ENCODE results near the gene PNPLA7. TPM values are rescaled to one million over a fixed set of nuclear protein-coding genes. Genes with fewer than 3 reads are reported as not detected.
"Not testable (repeated sequence)": the region's sequence is repeated elsewhere in the genome, so short reads cannot be mapped to it uniquely, and the experiment has no call there.

PNPLA7 gene
- total RNA-seq, 1 donor from 2014 or later, result 32.1 TPM

DNA sequence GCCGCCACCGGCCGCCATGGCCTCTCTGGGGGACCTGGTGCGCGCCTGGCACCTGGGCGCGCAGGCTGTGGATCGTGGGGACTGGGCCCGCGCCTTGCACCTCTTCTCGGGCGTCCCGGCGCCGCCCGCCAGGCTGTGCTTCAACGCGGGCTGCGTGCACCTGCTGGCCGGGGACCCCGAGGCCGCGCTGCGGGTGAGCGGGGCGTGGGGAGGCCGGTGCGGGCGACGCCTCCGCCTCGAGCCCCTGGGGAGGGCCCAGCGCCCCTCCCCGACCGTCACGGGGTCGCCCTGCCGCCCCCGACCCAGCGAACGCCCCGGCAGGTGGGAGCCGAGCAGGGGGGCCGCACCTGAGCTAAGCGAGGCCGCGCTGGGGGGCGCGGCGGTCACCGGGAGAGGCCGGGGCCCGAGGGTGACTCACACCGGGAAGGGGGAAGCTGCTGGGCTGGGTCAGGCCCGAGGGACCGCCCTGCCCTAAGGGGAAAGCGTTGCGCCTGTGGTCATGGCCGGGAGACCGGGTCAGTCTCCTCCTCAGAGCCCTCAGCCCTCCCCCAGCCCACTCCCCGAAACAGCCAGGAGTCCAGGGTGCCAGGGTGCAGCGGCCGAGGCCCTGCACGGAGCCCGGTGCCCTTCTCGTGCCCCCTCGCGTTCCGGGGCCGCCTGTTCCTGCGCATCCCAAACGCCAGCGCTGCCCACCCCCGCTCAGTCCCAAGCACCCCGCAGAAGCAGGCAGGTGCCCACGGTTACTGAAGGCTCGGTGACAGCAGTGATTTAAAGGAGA is 126.5 kb downstream of the PNPLA7 start:
- DNase-seq (ENCODE audit: low spot score), result no peak

DNA sequence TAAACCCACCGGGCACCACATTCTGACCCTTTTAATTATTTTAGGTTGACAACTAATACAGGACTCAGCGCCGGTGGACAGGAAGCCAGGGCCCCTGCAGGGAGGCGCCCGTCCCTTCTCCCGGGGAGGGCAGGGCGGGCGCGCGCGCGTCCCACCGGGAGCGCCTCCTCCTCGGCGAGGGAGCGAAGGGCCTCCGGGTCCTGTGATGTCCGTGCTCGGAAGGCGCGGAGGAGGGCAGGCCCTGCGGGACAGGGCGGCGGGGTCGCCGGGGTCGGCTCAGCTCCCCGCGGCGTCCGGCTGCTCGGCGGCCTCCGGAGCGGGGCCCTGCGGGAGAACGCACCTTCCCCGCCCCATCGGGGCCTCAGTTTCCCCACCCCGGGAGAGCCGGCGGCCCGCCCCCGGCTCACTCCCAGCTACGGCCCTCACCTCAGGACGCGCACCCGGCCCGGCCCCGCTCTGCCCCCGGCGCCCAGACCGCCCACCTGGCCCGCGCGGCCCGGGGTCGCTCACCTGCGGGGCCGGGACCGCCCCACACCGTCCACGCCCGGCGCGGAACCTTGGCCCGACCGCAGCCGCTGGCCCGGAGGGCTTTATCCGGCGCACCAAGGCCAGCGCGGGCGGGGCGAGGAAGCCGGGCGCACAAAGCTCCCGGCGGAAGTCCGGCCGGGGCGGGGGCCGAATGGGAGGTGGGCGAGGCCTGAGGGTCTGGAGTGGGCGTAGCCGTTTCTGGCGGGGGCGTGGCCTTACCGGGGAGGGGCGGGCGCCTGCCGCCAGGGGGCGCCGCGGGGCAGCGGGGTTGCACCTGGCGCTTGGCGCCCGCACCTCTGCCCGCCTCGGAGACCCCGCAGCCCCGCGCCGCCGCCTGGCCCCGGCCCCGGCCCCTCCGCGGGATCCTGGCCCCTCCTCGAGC is 127.3 kb downstream of the PNPLA7 start, which contains the start of the genes EXD3 and NOXA1:
Gene EXD3, minus strand, starts transcription at position 559 of the 910 bp plus-strand sequence. CDS start 27,805 bp downstream, outside the sequence.
Gene NOXA1, plus strand, starts transcription at position 790 of the 910 bp plus-strand sequence. CDS start 137 bp downstream, outside the sequence.
- DNase-seq (ENCODE audit: low spot score), result peak; percentile 98

DNA sequence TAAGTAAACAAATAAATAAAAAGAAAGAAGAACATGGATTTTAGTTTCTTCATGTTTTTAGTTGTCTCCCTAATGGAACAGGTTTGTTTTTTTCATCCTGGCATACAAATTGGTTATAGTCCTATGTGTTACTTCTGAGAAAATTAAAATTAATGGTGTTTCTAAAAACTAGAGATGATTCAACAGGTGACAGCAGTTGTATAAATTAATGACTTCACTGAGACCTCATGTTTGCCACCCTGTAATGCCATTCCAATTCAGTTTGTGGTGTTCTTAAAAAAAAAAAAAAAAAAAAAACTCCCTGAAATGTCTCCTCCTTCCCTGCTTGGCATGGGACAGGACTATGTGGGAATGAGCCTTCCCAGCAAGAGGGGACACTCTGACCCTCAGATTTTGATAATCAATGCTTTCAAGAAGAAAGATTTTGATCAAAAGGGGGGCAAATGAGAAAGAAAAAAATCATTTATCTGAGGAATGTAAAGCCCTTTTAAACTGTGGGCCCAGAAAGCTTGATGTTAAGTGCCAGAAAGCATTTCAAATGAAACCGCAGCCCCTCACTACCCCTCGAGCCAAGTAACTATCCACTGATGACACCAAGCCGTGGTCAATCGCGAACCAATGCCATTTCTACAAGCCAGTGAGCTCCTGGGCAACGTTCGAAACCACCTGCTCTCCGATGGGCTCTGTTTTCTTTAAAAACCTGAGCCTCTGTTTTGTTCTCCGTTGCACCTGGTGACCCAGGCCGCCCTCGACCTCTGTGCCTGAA is 128.2 kb downstream of the PNPLA7 start:
- no peak for DNase-seq (ENCODE audit: low spot score)

DNA sequence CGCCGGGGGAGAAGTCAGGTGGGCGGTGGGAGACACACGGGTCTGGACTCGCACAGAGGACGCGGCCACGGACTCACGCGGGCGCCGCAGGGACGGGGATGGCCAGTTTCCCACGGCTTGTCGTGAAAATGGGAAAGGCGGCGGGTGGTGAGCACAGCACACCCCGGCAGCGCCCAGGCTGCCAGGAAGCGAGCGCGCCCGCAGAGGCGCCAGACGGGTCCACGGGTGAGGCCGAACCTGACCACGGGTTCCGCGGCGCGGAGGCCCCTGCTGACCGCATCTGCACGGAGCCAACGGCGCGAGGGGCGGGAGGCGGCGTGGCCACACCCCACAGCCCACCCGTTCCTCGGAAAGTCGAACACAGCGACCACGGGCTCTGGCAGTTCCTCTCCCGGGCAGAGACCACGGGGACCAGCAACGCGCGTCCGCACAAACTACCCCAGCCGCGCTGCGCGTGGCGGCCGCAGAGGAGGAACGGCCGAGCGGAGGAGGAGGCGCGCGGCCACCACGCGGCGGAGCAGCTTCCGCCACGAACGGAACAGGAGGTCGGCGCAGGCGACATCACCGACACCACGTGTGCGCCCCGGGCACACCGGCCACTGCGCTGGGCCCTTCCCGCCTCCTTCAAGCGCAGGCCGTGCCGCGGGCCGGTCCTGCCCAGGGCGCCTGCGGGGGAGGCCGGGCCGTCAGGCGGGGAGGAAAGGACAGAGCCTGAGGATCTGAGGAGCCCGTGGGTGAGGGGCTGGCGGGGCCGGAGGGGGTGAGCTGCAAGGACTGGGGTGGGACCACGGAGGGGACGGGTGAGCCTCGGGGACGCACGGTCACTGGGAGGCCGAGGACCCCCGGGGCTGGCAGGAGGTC is 132.8 kb downstream of the PNPLA7 start:
- DNase-seq (ENCODE audit: low spot score), result no peak

DNA sequence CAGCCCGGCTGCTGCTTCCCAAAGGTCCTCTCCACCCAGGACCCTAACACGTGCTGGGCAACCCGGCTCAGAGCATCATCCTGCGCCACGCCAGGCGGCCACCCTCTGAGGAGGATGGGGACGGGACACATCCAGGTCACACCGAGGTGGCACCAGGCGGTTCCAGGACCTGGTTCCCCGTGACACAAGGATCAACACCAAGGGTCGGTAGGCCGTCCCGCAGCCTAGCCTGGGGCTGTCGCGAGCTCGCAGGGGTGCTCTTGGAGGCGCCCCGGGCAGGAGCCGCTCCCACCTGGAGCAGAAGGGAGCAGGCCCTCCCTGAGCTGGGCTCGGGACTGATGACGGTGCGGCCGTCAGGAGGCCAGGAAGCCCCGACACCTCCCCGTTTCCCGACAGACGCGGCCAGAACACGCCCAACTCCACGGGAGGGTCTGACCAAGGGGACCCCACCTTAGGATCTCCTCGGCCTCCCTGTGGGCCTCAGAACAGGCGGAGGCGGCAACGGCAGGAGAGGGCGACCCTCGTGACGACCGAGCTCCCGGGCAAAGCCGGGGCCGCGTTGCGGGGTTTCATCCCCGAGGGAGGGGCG is 133.5 kb downstream of the PNPLA7 start:
- DNase-seq (ENCODE audit: low spot score), result no peak

DNA sequence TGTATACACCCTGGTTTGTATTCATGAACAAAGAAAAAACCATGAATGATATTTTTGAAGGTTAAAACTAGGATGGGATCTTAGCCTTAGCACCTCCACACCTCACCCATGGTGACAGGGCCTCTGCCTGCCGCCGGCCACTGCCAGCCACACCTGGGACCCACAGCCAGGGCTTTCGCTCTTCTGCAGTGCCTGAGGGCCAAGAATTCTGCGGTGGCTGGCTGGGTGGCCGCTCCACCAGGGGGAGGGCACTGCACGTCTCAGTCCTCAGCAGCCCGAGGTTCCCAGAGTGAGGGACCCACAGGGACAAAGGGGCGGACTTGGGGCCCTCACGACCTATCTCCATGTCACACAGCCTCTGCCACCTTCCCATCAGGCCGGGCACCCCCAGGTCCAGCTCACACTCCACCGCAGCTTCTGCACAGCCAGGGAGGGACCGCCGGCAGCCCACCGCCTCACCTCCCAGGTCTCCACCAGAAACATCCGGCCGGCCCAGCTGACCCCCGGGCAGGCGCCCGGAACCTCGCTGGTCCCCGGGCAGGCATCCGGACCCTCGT is 134.1 kb downstream of the PNPLA7 start:
- DNase-seq (ENCODE audit: low spot score), result no peak

DNA sequence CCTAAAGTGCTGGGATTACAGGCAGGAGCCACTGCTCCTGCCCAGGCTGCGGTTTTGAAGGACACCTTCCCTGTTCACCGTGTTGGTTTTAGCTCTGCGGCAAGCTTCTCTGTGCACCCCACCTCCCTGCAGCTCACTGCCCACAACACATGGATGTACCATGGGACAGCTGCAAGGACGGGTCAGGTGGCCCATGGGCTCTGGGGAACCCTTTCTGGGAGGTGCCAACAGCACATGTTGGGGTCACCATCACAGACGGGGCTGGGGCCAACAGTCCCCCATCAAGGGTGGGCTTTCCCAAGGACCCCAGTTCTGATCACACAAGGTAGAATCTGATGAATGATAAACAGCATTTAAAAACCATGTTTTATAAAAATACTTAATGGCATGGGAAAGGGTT is 134.8 kb downstream of the PNPLA7 start:
- no peak for DNase-seq (ENCODE audit: low spot score)

DNA sequence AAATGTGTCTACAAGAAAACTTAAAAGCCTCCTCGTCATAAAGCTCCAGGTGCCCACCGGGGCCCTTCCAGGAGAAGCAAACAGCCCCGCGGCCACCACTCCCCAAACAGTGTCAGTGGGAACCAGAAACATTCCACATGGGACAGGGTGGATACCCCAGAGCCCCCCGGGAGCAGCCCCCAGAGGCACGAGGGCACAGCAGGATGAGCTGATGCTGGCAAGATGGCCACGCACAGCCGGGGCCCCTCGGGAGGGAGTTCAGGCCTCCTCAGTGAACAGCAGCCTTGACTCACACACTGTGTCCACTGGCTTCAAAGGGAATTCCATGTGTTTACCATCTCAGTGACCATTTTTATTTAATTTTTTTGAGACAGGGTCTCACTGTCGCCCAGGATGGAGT is 137.8 kb downstream of the PNPLA7 start:
- DNase-seq (ENCODE audit: low spot score), result no peak

DNA sequence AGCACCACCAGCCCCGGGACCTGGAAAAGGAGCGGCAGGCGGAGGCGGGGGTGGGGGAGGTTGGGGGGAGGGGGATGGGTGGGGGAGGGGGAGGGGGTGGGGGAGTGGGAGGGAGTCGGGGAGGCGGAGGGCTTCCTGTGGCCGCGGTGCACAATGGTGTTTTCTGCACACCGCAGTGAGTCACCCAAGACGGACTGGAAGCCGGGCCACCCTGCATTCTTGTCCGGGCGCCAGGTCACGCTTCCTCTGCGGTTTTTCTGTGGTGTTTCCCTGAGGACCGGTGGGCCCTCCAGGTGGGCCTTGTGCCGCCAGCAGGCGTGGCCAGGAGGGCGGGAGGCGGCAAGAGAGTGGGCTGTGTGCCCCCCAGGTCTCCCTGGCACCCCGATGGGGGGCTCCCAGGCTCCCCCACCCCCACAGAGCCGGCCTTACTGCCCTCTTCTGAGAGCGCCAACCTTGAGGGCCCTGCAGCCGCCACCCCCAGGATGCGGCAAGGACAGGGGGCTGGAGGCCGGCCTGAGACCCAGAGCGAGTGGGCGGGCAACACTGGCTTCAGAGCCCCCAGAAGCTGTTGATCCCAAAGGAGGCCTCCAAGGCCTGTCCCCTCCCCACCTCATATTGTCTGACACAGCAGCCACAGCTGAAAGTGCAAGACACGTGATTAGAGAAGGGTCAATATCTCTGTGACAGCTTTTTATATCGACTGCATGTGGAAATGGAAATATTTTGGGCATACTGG is 138.4 kb downstream of the PNPLA7 start:
- DNase-seq (ENCODE audit: low spot score), result no peak

DNA sequence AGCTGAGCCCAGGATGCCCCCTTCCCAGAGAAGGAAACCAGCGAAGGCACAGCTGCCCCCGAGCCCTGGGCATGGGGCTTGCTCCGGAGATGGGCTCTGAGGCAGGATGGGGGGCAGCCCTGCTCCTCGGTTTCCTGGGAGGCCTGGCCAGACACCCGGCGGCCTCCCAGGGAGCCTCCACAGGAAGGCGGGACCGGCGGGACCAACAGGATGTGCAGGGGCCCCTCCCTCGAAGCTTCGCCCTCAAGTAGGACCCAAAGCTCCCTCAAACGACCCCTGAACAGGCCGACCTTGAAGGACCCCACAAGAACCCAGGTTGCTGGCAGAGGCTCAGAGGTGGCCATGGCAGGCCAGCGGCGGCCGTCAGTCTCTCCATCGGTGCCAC is 138.9 kb downstream of the PNPLA7 start:
- DNase-seq (ENCODE audit: low spot score), result no peak

DNA sequence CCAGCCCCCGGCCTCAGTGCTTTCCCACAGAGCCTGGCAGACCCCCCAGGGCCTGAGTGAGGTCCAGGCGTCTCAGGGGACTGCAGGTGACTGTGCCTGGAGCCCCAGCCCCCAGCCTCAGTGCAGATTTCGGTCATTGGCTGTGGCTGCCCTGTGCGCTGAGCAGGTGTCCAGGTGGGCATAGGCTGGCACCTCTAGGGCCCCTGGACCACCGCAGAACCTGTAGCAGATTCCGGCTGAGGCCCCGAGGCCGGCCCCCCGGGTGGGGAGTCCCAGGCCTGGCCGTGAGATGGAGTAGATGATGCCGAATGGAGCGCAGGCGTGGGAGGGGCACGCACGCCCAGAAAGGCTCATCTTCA is 139.3 kb downstream of the PNPLA7 start:
- no peak for DNase-seq (ENCODE audit: low spot score)

DNA sequence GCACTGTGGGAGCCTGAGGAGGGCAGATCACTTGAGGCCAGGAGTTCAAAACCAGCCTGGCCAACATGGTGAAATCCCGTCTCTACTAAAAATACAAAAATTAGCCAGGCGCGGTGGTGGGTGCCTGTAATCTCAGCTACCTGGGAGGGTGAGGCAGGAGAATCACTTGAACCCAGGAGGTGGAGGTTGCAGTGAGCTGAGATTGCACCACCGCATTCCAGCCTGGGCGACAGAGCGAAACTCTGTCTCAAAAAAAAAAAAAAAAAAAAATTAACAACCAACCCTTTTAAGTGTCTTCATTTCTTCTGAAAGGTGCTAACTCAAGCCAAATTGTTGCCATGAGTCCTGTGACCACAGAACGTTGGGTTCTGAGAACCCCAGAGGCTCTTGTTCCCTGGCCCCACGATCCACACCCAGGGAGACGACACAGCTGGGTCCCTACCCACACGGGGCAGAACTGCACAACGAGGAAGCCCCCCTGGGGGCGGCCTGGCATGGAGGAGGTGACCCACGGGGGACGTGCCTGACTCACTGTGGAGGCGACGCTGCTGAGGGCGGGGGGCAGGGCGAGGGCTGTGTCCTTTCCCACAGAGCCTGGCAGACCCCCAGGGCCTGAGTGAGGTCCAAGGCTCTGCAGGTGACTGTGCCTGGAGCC is 139.8 kb downstream of the PNPLA7 start:
- DNase-seq (ENCODE audit: low spot score), result not testable (repeated sequence)

Small RNA genes within 50 kb of the gene (microRNA-seq; reads per million reads assigned to microRNA genes)
- not detected for gene MIR7114 (ENCODE audit: borderline number of aligned reads)

Other genes with a start within 250 kb of the PNPLA7 start
- gene NRARP, start 248.1 kb downstream of the PNPLA7 start, total RNA-seq, result 16.3 TPM
- 14.9 TPM for gene EXD3, start 127.2 kb downstream of the PNPLA7 start, total RNA-seq
- 3.2 TPM for gene NOXA1, start 127.0 kb downstream of the PNPLA7 start, total RNA-seq
- gene ENTPD8, start 109.0 kb downstream of the PNPLA7 start, total RNA-seq, result not detected
- 37.4 TPM for gene NSMF, start 91.1 kb downstream of the PNPLA7 start, total RNA-seq
- gene MRPL41, start 1.5 kb upstream of the PNPLA7 start, total RNA-seq, result 81.6 TPM
- 17.6 TPM for gene DPH7, start 28.5 kb upstream of the PNPLA7 start, total RNA-seq
- 18.6 TPM for gene ZMYND19, start 40.1 kb upstream of the PNPLA7 start, total RNA-seq
- gene ARRDC1, start 55.3 kb upstream of the PNPLA7 start, total RNA-seq, result 22.4 TPM
- 95.3 TPM for gene EHMT1, start 68.6 kb upstream of the PNPLA7 start, total RNA-seq